GM18511 (cell line): Measurements from ENCODE around the gene PTGES.
A peak's percentile ranks its signal among the peaks of the same experiment; 100 is the strongest.
"Not testable (repeated sequence)": the region's sequence is repeated elsewhere in the genome, so short reads cannot be mapped to it uniquely, and the experiment has no call there.

Experiments
- ATAC-seq: cut with Tn5 transposase; IDR thresholded peaks from one replicate; pipeline ENCODE4 v1.9.1; 2021; ENCODE audit warnings: mild to moderate bottlenecking, moderate library complexity; ENCODE audit not compliant: unreplicated experiment

PTGES gene

DNA sequence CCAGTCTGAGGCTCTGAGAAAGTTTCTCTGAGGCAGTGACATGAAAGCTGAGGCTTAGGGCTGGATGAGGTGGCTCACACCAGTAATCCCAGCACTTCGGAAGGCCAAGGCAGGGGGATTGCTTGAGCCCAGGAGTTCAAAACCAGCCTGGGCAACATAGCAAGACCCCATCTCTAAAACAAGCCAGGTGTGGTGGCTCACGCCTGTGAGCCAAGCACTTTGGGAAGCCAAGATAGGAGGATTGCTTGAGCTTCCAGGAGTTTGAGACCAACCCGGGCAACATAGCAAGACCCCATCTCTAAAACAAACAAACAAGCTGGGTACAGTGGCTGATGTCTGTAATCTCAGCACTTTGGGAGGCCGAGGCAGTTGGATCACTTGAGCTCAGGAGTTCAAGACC lies 3.8 kb downstream of the PTGES start:
- ATAC-seq, result not testable (repeated sequence)

DNA sequence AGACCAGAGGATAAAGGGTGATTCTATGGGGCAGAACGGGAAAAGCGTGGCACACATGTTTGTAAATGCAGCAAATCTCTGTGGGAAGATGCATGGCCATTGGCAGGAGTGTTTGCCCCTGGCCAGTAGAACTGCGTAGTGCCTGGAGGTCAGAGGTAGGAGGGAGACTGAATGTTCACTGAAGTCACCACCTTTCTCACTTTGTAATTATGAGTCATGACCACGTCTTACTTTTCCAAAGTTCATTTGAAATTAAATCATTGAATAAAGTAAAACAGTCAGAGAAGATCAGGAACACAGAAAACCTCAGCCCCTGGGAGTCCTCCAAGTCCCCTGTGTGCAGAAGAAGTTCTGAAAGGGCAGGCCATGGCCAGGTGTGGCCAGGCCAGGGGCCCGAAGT lies 4.6 kb downstream of the PTGES start:
- ATAC-seq, result no peak

DNA sequence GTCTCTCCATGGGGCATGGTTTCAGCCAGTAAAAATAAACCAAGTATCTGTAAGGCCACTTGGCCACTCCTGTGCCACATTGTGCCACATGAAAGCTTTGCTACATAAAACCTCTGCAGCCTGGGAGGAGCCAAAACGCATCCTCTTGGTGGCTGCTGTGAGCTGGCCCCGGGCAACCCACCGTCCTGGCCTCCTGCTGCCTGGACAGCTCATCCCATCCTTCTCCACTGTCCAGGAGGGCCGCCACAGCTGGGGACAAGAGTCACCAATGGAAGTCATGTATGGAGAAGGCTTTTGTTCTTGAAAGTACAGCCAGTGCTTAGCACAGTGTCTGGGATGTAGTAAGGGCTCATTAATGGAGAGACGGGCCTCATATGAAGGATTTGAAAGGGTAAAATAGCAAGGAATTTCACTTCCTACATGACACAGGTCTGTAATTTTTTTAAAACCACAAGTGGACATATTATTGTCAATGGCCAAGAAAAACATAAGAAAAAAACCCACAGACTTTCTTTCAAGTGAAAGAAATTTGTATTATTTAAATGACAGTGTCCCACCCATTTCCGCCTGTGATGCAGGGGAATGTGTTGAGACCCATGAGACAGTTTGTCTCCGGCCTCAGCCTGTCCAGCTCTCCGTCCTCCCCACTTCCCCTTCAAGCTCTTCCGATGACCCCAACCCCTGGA lies 6.6 kb downstream of the PTGES start:
- ATAC-seq, result no peak

DNA sequence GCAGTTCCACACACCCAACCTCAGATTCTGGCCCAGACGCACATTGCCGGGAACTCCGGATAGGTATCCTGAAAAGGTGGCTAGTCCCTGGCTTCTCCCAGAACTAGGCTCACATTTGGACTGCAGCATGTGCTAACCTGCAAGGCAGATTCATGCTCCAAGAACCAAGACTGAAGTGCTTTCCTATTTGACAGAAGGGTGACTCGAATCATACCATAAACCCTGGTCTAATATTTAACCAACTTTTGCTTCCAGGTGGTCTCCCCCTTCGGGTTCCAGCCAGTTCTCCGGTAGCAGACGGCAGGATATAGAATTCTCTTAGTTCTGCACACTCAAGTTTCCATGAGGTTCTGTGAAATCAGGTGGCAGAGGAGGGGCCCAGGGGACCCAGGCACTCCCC lies 7.6 kb downstream of the PTGES start:
- no peak for ATAC-seq

DNA sequence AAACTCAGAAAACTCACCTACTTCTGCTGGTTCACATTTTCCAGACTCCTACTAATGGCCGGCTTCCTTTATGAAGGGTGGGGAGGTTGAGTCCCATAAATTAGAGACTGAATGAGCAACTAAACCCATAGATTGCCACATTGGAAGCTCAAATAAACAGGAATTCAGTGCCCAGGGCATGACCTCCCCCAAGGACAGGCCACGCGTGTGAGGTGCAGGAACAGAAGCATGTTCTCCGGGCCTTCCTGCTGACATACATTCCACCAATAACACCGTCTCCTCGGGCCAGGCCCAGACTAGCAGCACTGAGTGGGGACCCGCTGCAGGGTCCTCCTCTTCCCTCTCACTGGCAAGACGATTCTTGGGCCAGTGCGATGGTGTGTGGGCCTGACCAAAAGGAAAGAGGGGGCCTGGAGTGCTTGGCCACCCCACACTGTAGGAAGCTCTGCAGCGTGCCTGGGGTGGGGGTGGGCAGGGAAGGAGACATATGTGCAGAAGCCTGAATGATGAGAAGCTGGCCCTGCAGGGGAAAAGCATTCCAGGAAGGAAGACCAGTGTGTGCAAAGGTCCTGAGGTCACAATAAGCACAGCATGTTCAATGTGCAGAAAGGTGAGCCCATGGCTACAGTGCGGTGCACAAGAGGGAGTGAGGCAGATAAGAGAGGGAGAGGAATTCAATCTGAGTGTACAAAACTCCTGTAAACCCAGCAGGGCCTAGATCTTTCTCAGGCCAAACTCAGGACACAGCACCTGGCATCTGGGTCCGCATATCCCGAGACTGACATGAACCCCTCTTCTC lies 12.0 kb downstream of the PTGES start:
- no peak for ATAC-seq

DNA sequence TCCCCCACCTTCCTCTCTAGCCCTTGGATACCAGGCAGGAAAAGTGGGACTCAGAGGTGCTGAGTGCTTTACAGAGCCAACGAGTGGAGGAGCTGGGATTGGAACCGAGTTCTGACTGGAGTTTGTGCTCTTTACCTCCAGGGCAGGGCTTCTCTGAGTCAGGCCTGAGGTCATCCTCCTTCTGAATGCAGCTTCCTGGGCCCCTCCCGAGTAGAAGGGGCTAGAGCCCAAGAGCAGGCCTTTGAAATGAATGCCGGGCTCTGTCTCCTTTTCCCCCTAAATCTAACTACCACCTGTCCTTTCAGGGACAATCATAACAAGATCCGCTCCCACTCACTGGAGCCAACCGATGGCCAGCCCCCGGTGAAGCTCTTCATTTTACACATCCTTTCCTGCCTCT lies 12.7 kb downstream of the PTGES start:
- no peak for ATAC-seq

DNA sequence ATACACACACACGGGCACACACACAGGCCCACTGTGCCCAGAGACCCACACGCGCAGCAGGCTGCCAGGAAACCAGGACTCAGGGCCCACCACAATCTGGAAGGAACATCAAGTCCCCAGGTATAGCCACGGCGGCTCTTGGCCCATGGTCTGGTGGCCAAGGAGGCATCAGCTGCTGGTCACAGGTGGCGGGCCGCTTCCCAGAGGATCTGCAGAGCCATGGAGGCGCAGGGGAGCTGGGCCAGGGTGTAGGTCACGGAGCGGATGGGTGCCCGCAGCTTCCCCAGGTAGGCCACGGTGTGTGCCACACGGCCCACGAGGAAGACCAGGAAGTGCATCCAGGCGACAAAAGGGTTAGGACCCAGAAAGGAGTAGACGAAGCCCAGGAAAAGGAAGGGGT lies 13.4 kb downstream of the PTGES start:
- no peak for ATAC-seq

DNA sequence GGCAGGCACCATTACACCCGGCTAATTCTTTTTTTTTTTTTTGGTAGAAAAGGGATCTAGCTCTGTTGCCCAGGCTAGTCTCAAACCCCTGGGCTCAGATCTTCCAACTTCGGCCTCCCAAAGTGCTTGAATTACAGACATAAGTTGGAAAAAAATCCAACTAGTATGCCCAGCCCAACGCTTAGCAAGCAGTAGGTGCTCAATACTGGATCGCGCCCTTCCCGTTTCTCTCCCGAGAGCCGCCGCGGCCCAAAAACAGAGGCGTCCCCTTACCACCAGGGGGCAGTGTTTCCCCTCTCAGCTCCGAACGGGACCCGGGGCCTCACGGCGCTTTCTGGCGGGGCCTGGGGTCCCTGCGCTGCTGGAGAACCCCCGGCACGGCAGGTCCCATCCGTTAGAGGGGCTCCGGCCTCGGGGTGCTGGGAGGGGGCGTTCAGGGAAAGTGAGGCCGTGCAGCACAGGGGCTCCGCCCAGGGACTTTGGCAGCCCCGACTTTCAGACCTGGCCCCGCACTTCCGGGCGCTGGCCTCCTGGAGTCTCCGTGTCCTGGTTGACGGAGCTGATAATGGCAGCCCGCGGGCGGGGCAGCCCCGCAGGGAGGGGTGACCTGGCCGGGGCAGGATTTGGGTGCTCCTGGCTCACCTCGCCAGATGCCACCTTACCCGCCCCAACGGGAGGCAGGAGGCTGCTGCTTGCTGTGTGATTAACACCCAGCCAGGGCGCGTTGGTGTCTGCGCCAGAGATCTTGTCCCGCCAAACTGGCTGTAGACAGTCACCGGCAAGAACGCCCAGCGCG lies 15.2 kb downstream of the PTGES start:
- ATAC-seq, result peak; percentile 68

DNA sequence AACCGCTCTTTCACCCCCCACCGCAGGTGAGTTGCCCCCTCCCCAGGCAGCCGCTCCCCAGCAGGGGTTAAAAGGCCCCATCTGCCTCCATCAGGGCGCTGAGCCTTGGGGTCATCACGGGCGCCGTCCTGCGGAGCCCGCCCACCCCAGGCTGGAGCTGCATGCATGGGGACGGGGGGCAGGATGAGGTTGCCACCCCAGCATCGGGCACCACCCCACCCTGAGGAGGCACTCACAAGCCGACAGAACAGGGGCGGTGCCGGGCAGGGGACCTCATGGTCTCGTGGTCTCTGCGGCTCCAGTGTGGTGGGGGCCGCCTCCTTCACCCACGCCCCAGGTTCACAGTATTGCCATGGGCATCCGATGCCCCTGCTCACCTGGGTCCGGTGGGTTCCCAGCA lies 16.5 kb downstream of the PTGES start:
- ATAC-seq, result no peak

DNA sequence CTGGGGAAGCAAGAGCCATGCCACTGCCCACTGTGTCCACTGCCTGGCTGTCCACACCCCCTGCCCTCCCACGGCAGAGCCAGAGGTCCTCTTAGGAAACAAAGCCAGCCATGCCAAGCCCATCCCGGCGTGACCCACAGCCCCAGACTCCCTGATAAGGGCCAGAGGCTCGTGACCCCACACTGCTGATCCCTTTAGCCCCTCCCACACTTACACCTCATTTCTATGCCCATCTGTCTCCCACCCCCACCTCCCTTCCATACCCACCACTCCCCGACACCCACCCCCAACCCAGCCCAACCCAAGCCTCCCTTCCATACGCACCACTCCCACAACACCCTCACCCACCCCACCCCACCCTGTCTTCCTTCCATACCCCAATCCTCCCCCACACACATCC lies 17.3 kb downstream of the PTGES start:
- ATAC-seq, result no peak

DNA sequence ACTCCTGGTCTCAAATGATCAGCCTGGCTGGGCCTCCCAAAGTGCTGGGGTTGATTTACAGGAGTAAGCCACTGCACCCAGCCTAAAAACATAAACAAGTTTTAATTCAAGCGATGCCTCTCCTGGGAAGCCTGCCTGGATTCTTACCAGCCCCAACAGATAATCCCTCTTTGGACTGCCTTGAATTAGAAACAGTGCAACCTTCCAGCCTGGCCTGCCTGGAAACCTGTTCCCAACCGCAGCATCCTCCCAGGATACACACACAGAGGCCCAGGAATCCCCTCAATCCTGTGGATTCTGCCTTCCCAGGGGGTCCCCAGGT lies 19.2 kb downstream of the PTGES start:
- no peak for ATAC-seq

DNA sequence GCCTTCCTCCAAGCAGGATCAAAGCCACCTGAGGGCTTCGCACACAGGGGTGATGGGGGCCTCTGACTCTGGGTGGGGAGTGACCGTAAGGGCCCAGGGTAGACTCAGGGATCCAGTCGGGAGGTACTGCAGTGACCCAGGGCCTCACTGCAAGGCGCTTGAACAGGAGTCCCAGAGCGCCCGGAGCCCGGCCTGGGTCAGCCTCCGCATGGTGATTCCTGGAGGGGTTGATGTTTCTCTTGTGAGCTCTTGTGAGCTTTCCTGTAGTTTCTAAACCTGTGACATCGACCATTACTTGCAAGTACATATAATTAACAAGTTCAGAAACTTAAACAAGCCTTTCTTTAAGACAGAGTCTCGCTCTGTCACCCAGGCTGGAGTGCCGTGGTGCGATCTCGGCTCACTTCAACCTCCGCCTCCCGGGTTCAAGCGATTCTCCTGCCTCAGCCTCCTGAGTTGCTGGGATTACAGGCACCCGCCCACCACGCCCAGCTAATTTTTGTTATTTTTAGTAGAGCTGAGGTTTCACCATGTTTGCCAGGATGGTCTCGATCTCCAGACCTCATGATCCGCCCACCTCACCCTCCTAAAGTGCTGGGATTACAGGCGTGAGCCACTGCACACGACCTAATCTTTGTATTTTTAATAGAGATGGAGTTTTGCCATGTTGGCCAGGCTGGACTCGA lies 19.8 kb downstream of the PTGES start:
- no peak for ATAC-seq

DNA sequence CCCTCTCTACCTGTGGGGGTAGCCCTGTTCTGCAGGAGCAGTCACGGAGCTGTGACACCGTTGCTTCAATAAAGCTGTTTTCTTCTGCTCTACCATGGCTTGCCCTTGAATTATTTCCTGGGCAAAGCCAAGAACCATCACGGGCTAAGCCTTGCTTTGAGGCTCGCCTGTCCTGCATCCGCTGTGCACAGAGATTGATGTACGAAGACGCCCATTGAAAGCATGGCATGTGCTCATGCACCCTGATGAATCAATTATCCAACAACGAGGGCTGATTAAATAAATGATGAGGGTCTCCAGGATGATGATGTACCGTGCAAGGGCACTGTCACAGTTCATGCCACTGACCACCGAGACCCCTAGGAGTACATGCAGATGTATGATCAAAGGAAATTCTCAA lies 20.7 kb downstream of the PTGES start:
- ATAC-seq, result no peak

DNA sequence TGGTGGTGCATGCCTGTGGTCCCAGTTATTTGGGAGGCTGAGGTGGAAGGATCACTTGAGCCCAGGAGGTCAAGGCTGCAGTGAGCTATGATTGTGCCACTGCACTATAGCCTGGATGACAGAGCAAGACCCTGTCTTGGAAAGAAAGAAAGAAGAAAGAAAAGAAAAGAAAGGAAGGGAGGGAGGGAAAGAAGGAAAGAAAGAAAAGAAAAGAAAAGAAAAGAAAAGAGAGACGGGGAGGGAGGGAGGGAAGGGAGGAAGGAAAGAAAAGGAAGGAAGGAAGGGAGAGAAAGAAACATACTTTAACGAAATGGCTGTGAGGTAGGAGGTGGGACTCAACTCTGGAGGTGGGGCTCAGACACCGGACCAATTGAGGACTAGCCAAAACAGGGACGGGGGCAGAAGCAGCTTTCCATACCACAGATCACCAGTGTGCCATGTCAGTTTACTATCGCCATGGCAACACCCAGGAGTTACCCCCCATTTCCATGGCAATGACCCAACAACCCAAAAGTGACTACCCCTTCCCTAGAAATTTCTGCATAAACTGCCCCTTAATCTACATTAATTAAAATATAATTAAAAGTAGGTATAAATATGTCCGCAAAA lies 21.3 kb downstream of the PTGES start:
- ATAC-seq, result no peak

DNA sequence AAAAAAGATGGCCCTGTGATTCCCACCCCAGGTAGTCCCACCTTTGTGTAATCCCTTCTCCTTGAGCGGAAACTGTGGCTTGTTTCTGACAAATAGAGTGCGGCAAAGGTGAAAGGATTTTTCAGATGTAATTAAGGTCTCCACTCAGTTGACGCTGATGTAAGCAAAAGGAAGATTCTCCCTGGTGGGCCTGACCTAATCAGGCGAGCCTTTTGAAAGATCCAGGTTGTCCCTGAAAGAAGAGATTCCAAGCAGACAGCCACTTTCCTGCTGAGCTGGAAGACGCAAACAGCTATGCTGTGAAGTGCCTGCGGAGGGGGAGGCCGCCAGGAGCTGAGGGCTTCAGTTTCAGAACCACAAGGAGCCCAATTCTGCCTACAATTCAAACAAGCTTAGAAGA lies 24.1 kb downstream of the PTGES start:
- ATAC-seq, result no peak

DNA sequence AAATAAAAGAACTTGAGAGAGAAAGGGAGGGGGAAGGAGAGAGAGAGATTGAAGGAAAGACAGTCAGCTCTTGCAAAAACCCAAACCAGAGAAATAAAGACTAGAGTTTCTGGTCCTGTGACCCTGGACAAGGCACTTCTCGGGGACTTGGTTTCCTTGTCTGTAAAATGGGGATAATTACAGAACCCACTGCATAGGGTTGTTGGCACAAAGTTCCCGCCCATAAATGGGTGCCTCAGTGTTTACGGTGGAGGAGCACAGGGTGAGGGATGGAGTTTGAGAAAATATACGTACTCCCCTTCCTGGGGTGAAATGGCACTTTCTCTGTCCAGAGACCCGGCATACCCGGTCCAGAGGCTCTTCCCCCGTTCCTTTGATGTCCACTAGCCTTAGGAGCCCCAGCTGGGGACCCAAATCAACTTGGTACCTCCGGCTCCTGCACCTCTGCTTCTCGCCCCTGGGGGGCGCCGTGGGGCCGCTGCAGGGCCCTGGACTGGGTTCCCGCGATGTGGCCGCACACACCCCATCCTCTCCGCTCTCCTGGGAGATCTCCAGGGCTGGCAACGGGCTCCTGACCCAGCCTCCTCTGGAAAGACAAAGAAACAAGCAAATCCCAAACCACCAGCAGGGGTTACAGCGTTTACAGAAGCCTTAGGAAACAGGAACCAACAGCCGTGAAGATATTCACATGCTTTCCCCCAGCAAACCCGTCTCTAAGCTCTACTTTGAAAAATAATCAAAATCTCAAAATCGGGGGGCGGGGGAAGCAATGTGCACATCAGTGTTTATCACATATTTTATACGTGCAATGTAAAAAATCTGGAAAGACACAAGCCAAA lies 26.3 kb downstream of the PTGES start:
- ATAC-seq, result no peak

DNA sequence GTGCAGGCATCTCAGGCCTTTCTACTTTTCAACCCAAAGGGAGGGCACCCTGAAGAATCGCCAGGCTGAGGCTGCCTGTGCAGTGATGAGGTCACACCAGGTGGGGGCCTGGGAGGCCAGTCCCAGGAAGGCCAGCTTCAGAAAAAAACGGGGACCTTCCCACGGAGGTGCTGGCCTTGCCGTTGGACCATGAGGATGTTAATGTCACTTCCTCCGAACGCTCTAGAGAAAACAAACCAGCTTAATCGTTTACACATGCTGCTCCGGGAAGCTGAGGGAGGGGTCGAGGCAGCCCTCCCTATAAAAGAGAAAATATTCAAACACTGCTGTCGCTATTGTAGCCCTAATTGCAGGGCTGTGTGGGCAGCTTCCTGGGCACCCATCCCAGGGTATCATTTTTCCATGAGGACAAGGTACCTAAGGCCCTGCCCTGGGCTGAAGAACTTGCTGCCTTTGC lies 27.0 kb downstream of the PTGES start:
- no peak for ATAC-seq

DNA sequence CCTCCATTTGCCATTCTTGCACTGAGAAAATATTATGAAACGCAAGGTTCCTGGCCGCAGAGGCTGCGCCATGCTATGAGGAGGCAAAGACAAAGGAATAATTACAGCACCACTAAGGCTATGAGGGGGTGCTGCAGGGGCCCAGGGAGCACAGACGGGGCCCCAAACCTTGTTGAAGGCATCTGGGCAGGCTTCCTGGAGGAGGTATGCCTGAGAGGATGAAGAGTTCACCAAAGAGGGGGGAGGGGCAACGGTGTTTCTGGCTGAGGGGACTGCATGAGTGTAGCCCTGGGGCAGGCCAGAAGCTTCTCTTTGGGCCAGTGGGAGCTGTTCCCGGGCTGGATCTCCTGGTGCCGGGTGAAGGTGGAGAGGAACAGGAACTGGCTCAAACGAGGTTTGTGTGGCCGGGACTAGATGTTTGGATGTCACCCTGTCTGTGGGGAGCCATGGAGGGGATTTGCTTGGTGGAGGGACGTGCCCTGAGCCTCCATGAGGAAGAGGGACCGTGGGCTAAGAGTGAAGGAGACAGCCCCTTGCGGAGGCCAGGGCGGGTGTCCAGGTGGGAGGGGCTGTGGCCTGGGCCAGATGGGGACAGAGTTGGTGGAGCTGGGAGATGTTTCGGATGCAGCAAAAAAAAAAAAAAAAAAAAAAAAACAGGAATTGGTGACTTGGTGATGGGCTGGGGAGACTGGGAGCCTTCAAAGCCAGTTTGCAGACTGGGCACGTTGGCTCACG lies 28.2 kb downstream of the PTGES start:
- no peak for ATAC-seq

DNA sequence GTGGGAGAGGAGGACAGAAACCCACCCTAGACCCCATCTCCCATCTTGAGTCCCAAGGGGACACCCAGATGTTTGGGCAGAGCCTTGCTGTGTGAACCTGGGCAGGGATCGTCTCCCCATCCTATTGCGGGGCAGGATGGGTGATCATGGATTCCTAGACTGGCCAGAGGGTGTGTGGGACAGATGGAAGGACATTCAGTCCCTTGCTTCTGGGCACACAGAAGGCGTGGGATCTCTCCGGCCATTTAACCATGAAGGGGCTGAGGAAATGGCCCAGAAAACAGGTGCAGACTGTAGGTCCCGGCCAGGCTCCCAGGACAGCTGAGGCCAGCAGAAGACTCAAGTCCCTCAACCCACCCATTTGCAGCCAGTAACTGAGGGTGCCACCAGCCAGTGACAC lies 29.9 kb downstream of the PTGES start:
- no peak for ATAC-seq
